A673 (cell line): ENCODE results near the gene SAT1. TPM values are rescaled to one million over a fixed set of nuclear protein-coding genes. Genes with fewer than 3 reads are reported as not detected.
A peak's percentile ranks its signal among the peaks of the same experiment; 100 is the strongest.

Experiments
- BruUV-seq: library from RNA; stranded (reverse); fragments of 400-500 nt; replicated peaks from 2 replicates; lab custom pipeline; 2021; lab: Mats Ljungman, UMichigan
- CTCF ChIA-PET: fragments of 300-600 bp; sonication (Branson Sonifier 250); formaldehyde crosslinking; loops from one replicate; lab custom pipeline; 2022; ENCODE audit warnings: antibody characterized with exemption; lab: Charles Lee
- POLR2A ChIA-PET: fragments of 300-600 bp; sonication (Branson Sonifier 250); formaldehyde crosslinking; loops from one replicate; lab custom pipeline; 2022; ENCODE audit warnings: antibody characterized with exemption; ENCODE audit not compliant: low non-redundant PET; lab: Charles Lee
- DNase-seq: peaks from one replicate; pipeline ENCODE4 v3.0.0-alpha.2; 2015; ENCODE audit warnings: low spot score
- H3K27ac ChIP-seq: fragments of 200-600 bp; sonication (generic); 2 replicates; pipeline ENCODE4 v1.5.1; 2016; ENCODE audit warnings: mixed run types, low read depth, mild to moderate bottlenecking, mixed read lengths, antibody characterized with exemption, low read length; ENCODE audit not compliant: poor library complexity, severe bottlenecking
- H3K27me3 ChIP-seq: fragments of 200-600 bp; sonication (generic); replicated peaks from 2 replicates; pipeline ENCODE4 v1.6.1; 2017; ENCODE audit warnings: mixed run types, low read depth, mild to moderate bottlenecking, mixed read lengths, antibody characterized with exemption, low read length; ENCODE audit not compliant: insufficient read depth, poor library complexity
- H3K36me3 ChIP-seq: fragments of 200-600 bp; sonication (generic); 2 replicates; pipeline ENCODE4 v1.6.1; 2016; ENCODE audit warnings: mixed run types, mild to moderate bottlenecking, mixed read lengths, antibody characterized with exemption, low read length; ENCODE audit not compliant: insufficient read depth, poor library complexity, severe bottlenecking
- H3K4me1 ChIP-seq: fragments of 200-600 bp; sonication (generic); 2 replicates; pipeline ENCODE4 v1.6.1; 2017; ENCODE audit warnings: mixed run types, mild to moderate bottlenecking, mixed read lengths, antibody characterized with exemption, low read length; ENCODE audit not compliant: insufficient read depth, poor library complexity, severe bottlenecking
- H3K4me3 ChIP-seq: fragments of 200-600 bp; sonication (generic); 2 replicates; pipeline ENCODE4 v1.5.1; 2016; ENCODE audit warnings: low read depth, mixed run types, mild to moderate bottlenecking, mixed read lengths, low read length; ENCODE audit not compliant: poor library complexity, severe bottlenecking
- H3K9me3 ChIP-seq: fragments of 200-600 bp; sonication (generic); 2 replicates; pipeline ENCODE4 v1.6.1; 2016; ENCODE audit warnings: mixed run types, low read depth, mild to moderate bottlenecking, mixed read lengths, antibody characterized with exemption, low read length; ENCODE audit not compliant: poor library complexity, severe bottlenecking
- CTCF ChIP-seq: fragments of 300-800, 200-600 bp; sonication (generic); conservative IDR thresholded peaks from 2 replicates; pipeline ENCODE4 v1.5.1; 2017; ENCODE audit warnings: low read depth, mild to moderate bottlenecking, antibody characterized with exemption, low read length, moderate library complexity, mixed read lengths
- EZH2 ChIP-seq: fragments of 200-600 bp; sonication (generic); IDR thresholded peaks from 2 replicates; pipeline ENCODE4 v1.6.1; 2017; ENCODE audit warnings: borderline replicate concordance, low read depth, mild to moderate bottlenecking, mixed read lengths, antibody characterized with exemption, low read length; ENCODE audit not compliant: poor library complexity, severe bottlenecking
- intact Hi-C: fragments of 100-400 bp; cut with micrococcal nuclease; formaldehyde crosslinking; loops from one replicate; pipeline ENCODE4 v1.10.0; 2022; ENCODE audit not compliant: unreplicated experiment
- total RNA-seq: library from RNA; stranded (reverse); gene quantifications from 2 replicates; pipeline ENCODE4 v1.2.3, GENCODE V29; 2021

The SAT1 gene
- total RNA-seq, 1 experiment from 2014 or later: 21.6 TPM

- Histone ChIP-seq H3K4me1 (no peaks in the 10 kb centered on the region), H3K4me3 (peak overlapping the region; percentile 65), H3K36me3 (no peaks in the 10 kb centered on the region), H3K27ac (peak overlapping the region; percentile 45), H3K9me3 (no peaks in the 10 kb centered on the region), H3K27me3 (no peaks in the 10 kb centered on the region)
- TSS peak; percentile 90 for BruUV-seq
- CTCF ChIA-PET: interaction anchor here (0.9 to 3.0 kb wide), 2 partner anchors 37 to 120 kb away, joined by 3 to 28 read pairs; no protein-coding TSS in a partner anchor
- TF ChIP-seq EZH2: no peak
- POLR2A ChIA-PET: interaction anchor here (0.6 to 1.4 kb wide), 2 partner anchors 120 to 1818 kb away, joined by 9 read pairs; no protein-coding TSS in a partner anchor
- intact Hi-C loops: no loop called here
- DNase-seq: no peak
Observed at GRCh38 chrX:23782455-23782854, 518 bp upstream of the SAT1 start.

GRCh38 chrX:23783589-23784469 is 856 bp downstream of the SAT1 start:
- Histone ChIP-seq H3K27ac (peak overlapping the region; percentile 20), H3K9me3 (no peaks in the 10 kb centered on the region), H3K4me1 (no peaks in the 10 kb centered on the region), H3K27me3 (no peaks in the 10 kb centered on the region), H3K4me3 (peak overlapping the region; percentile 65), H3K36me3 (no peaks in the 10 kb centered on the region)
- POLR2A ChIA-PET: interaction anchor here (0.7 to 1.4 kb wide), 2 partner anchors 26 to 118 kb away, joined by 3 to 9 read pairs; no protein-coding TSS in a partner anchor
- no peak for DNase-seq
- no peak for TF ChIP-seq CTCF
- TF ChIP-seq EZH2: no peak
- BruUV-seq: no TSS peak
- intact Hi-C loops: loop anchor here (1.0 kb wide), 2 partner anchors 100 to 118 kb away; no protein-coding TSS in a partner anchor
- CTCF ChIA-PET: interaction anchor here (0.6 to 3.0 kb wide), 2 partner anchors 118 to 1452 kb away, joined by 3 to 28 read pairs; no protein-coding TSS in a partner anchor

- TF ChIP-seq CTCF (no peak), EZH2 (no peak)
- POLR2A ChIA-PET: no interaction called here
- TSS peak; percentile 61 for BruUV-seq
Observed at GRCh38 chrX:23784470-23785331, 1.7 kb downstream of the SAT1 start.

More at GRCh38 chrX:23784470-23785331, 1.7 kb downstream of the SAT1 start:
- Histone ChIP-seq H3K4me1 (no peaks in the 10 kb centered on the region), H3K27me3 (no peaks in the 10 kb centered on the region), H3K27ac (no peak overlapping the region), H3K36me3 (no peaks in the 10 kb centered on the region), H3K4me3 (peak overlapping the region; percentile 65), H3K9me3 (no peaks in the 10 kb centered on the region)
- no peak for DNase-seq
- CTCF ChIA-PET: interaction anchor here (0.6 kb wide), 1 partner anchor 475 kb away, joined by 7 read pairs; no protein-coding TSS in a partner anchor
- intact Hi-C loops: no loop called here
